HG03097 (cell line): Measurements from ENCODE around the gene WNT11.

Experiments used
- ATAC-seq: cut with Tn5 transposase; IDR thresholded peaks from one replicate; pipeline ENCODE4 v1.9.1; 2021; ENCODE audit not compliant: unreplicated experiment, low FRiP score

The WNT11 gene

GRCh38 chr11:76206327-76207081 is at the start of gene WNT11:
TSS of gene WNT11 (minus strand) at chr11:76206502. CDS start at chr11:76206407, 95 bp downstream.
- ATAC-seq = no peak

DNA sequence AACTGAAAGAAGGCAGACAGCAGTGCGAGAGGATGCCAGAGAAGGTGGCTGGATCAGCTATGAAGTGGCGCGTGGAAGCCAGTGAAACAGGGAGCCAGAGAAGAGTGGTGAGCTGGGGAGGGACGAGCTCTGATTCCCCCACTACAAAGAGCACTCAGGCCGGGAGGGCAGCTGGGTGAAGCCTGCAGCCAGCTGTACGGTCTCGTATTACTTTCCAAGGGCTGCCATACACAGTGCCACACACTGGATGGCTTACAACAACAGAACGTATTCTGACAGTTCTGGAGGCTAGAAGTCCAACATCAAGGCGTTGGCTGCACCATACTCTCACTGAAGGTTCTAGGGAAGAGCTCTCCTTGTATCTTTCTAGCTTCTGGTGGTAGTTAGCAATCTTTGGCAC is 47.1 kb upstream of the WNT11 start:
- no peak for ATAC-seq

DNA sequence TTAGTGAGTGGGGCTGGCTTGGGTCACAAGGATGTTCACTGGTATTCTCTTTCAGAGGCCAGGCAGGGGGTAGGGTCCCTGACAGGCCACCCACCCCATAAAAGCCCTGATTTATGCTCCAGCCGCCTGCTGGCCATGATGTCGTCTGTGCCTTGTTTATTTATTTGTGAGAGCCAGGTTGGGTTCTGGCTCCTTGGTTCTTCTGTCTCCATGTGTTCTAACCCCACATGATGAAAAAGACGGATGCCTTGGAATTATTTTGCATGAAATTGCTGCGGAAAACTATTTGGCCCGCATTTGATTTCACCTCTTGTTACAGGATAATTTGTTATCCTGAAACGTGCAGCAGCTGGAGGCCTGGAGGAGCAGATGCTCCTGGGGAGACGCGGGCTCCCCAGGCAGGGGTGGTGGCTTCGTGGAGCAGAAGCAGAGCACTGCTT is 46.3 kb upstream of the WNT11 start:
- ATAC-seq = no peak

GRCh38 chr11:76251576-76251975 is 45.3 kb upstream of the WNT11 start:
- ATAC-seq = no peak

DNA sequence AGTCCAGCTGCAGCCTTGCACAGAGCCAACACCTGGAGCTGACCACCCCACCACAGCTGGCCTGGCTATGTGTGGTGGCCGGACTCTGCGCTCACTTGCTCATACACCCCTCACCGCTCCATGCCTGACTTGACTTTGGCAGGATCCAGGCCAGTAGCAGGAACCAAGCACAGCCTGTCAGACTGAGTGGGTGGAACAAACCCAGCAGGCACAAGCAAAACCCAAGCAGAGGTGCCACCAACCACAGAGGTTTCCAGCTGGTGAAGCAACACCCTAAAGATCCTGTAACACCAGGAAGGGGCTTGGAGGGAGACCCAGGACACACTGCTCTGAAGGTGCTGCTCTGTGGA is 44.9 kb upstream of the WNT11 start:
- no peak for ATAC-seq

- ATAC-seq = no peak
Observed at GRCh38 chr11:76250520-76251225, 44.4 kb upstream of the WNT11 start.

DNA sequence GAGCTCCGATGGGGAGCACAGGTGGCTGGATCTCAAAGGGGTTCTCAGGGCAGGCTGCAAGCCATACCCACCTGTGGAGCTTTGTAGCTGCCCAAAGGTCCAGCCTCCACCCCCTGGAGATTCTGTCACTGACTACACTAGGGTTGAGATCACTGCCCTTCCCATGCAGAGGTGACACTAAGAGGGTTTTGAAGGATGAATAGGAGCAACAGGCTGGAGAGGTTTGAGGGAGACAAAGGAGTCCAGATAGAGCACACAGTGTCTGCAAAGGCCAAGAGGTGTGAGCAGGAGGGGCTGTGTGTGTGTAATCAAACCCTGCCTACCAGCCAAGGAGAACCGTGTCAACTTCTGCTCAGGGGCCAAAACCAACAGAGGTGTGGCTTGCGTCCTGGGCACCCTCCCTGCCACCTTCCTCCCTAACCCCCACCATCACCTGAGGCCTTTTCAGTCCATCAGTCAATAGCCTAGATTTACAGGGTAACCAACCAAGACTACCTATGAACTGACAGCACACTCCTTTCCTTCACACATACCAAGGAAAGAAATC is 43.0 kb upstream of the WNT11 start:
- no peak for ATAC-seq

DNA sequence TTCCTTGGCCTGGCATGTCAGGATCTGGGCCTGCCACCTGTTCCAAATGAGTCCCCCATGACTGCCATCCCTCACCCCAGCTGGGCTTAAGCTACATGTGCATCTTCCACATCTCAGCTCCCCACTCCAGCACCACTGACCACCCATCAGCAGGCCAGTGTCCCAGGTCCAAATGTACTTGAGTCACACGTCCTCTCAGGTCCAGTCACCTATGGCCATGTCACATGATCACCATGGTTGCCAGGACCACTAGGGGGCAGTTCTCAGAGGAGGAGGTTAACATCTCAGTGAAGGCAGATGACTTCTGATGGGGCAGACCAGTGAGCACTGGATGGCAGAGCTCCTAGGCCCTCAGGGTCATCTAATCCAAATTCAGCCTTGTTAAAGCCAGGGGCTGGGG is 41.9 kb upstream of the WNT11 start:
- ATAC-seq = no peak

- ATAC-seq = no peak
Observed at GRCh38 chr11:76247091-76247490, 40.8 kb upstream of the WNT11 start.

DNA sequence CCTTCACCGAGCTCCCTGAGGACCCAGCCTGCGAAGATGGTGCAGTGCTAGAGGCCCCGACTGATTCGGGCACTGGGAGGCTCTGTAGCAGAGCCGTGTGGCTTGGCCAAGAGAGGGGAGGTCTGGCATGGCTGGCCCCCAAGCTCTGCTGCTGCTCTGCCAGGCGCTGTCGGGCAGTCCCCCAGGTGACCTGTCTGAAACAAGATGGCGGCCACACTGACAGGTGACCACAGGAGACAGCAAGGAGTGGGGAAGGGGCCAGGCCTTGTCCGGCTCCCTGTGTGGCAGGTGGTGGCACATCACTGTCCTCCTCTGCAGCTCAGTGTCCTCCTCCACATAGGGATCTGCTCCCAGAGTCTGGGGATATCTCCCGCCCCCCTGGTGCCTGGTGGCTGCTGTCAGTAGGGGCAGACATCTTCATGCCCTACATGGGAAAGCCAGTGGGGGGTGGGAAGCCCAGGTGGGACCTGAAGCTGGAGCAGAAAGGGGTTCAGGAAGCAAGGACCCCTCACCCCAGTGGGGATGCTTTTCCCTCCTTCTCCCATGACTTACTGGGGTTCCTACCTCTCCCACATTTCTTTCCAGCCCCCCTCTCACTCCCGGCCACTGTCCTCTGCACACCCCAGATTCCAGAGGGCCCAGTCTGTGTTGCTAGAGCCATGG is 40.1 kb upstream of the WNT11 start:
- no peak for ATAC-seq

DNA sequence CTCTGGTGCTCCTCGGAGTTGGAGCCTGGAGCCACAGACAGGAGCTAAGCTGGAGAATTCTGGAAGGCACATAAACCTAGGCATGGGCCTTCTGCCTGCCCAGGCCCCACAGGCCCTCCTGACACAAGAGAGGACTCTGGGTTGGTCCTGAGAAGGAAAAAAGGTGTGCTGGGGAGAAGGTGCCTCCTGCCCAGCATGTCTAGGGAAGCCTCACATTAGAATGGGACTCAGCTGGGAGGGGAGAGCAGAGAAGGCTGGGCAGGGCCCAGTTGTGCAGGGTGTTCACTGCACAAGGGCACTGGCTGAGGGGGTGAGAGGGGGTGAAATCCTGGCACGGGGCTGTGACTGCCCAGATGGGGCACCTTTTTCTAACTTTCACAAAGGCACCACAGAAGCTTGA is 39.4 kb upstream of the WNT11 start:
- no peak for ATAC-seq

DNA sequence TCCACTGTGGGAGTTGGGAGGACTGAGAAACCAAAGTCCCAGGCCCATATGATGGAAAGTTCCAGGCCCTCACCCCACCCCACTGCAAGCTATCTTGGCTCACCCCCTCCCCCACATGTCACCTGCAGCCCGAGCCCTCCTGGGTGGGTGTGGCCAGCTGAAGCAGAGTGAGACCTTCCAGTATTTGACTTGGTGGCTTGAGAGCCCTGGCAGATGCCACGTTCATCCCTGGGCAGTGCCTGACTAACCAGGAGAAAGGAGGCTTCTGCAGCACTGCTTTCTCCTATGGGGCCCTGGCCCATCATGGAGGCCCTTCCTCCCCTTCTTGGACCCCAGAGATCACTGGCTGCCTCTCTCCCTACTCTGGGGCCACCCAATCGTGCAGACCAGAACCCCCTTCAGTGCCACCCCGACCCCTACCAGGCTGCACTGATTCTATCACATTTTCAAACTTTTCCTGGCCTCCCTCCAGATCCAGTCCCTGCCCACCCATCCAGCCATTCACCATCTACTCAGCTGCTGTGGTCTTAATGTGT is 38.1 kb upstream of the WNT11 start:
- no peak for ATAC-seq

- ATAC-seq = no peak
Observed at GRCh38 chr11:76243957-76244285, 37.6 kb upstream of the WNT11 start.

DNA sequence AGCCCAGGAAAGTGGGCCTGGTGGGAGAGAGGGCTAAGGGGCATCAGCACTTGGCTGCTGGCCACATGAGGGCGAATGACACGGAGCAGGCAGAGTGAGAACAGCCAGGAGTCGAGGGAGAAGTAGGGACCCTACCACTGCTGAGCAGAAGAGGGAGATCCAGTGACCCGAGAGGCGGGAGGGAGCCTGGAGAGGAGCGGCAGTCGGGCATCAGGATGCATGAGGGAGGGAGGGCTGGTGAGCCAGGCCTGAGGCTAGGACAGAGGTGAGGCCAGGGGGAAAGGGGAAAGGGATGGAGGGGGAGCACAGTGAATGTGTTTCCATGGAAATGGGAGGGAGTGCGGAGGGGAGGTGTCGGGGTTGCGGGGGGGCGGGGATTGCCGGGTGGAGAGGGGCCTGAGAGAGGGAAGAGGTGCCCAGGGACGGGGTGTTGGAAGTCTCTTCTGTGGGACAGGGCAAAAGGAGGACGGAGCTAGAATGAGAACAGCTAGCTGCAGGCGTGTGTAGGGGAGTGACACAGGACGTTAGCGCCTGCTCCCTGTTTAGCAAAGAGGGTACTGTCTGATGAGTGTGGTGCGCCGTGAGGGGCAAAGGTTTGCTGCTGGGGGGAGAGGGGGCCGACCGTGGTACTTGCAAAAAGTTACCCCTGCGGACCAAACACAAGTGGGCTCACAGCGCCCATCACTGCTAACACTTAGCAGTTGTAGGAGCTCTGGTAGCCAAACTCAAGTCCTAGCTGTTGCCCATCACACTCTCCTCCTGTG is 37.1 kb upstream of the WNT11 start:
- no peak for ATAC-seq

GRCh38 chr11:76242004-76242779 is 35.9 kb upstream of the WNT11 start:
- no peak for ATAC-seq

GRCh38 chr11:76241243-76242000 is 35.1 kb upstream of the WNT11 start:
- ATAC-seq = no peak

DNA sequence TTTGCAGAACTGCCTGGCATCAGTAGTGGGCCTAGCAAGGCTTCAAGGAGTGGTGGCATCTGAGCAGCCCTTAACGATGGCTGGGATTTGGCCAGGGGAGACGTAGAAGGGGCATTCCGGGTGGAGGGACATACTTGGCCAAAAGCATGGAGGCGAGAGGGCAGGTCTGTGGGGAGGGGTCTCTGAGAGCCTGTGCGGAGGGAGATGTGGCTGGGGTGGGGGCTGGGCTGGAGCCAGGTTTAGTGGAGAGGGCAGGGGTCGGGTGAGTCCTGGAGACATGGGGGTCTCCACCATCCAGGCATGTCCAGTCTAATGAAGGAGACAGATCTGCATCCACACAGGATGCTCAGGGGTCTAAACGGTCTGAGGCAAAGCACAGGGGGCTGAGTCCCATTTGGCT is 34.4 kb upstream of the WNT11 start:
- ATAC-seq = no peak

- ATAC-seq = no peak
Observed at GRCh38 chr11:76240161-76240540, 33.8 kb upstream of the WNT11 start.

DNA sequence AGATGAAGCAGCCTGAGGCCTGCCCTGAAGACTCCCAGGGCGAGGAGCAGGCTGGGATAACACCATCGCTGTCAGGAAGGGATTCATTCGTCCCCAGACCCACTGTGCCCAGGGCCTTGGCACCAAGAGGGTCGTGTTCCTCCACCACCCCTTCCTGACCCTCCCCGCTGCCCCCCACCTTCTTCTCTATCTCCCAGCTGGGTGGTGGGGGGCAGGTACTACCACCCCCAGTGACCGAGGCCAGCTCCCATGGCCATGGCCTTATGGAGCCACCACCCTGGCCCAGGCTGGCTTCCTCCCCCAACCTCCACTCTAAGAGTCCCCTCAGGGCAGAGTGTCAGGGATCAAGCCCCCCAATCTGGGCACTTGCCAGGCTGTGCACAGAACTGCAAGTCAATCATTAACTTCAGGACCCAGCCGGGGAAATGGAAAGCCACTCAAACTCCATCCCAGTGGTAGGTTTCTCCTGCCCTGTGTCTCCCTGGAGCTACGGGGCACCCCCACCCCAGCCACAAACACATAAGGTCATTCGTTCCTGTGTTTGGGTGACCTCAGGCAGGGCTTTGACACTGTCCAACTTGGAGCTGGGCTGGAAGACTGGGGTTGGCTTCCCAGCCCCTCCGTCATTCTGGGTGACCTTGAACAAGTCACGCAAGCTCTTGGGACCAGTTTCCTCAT is 33.3 kb upstream of the WNT11 start:
- no peak for ATAC-seq
